Body of pancreas (tissue), 4 donors: Measurements from ENCODE around the gene SORCS2.

ENCODE experiments used
- POLR2A ChIP-seq, 3 donors: fragments of 450-650 bp; IDR thresholded peaks; one replicate each; pipeline ENCODE4 v1.6.1; 2016; ENCODE audit warnings: antibody characterized with exemption in 3 of 3, mild to moderate bottlenecking in 2 of 3
- TF ChIP-seq, protein P1 (sequence below), 7 experiments: fragments of 450-650 bp in 4 of 7; fragments of 200-600 bp in 3 of 7; sonication (generic) in 3 of 7; IDR thresholded peaks; one replicate each; pipeline ENCODE4 v1.5.1; 2016 to 2019; ENCODE audit warnings: antibody characterized with exemption in 7 of 7

DNA sequence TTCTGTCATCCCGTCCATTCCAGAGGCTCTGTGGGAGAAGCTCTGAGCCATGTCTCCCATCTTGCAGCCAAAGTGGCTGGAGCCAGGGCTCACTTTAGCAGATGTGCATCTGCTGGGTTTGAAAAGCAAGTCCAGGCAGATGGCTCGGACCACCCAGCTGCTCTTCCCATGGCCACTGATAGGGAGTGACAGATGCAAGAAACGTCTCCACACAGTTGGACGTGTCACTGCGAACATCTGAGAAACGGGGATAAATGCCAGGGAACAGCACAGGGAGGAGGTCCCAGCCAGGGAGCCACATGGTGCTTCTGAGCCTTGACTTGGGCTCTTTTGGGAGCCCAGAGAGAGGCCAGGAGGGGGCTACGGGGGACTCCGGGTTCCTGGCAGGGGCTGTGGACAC lies 505.0 kb downstream of the SORCS2 start:
- no peak for TF ChIP-seq POLR2A (IDR thresholded peaks at IDR 0.05)
- TF ChIP-seq, protein P1, sequence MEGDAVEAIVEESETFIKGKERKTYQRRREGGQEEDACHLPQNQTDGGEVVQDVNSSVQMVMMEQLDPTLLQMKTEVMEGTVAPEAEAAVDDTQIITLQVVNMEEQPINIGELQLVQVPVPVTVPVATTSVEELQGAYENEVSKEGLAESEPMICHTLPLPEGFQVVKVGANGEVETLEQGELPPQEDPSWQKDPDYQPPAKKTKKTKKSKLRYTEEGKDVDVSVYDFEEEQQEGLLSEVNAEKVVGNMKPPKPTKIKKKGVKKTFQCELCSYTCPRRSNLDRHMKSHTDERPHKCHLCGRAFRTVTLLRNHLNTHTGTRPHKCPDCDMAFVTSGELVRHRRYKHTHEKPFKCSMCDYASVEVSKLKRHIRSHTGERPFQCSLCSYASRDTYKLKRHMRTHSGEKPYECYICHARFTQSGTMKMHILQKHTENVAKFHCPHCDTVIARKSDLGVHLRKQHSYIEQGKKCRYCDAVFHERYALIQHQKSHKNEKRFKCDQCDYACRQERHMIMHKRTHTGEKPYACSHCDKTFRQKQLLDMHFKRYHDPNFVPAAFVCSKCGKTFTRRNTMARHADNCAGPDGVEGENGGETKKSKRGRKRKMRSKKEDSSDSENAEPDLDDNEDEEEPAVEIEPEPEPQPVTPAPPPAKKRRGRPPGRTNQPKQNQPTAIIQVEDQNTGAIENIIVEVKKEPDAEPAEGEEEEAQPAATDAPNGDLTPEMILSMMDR (IDR thresholded peaks at IDR 0.05): no peak
